Pancreas (tissue), 10 donors: ENCODE data around the gene GUCA2B. TPM values are rescaled to one million over a fixed set of nuclear protein-coding genes. Genes with fewer than 3 reads are reported as not detected.

ENCODE experiments used
- ATAC-seq, 4 donors: fragments of 200-7000 bp; cut with Tn5 transposase; one replicate each; pipeline versions ENCODE4 v1.8.0 to v1.9.1; 2020; ENCODE audit warnings: mild to moderate bottlenecking in 4 of 4, moderate library complexity in 4 of 4
- DNase-seq, 6 donors: peaks; one replicate each; pipeline ENCODE4 v3.0.0-alpha.2; 2020
- FAIRE-seq: peaks from 2 replicates; lab custom pipeline; 2012; peaks lifted over from hg19 to GRCh38; lab: Jason Lieb, UNC
- H3K27ac ChIP-seq, 4 donors: fragments of 200-600 bp; sonication (generic); 1 replicate in 3 of 4; 2 replicates in 1 of 4; pipeline versions ENCODE4 v1.5.0 to v1.8.0; 2020
- H3K27me3 ChIP-seq, 4 donors: fragments of 200-600 bp; one replicate each; pipeline ENCODE4 v1.8.0; 2021
- H3K36me3 ChIP-seq, 3 donors: fragments of 200-600 bp; sonication (generic) in 1 of 3; one replicate each; pipeline versions ENCODE4 v1.5.0 to v1.8.0; 2020 to 2021
- H3K4me1 ChIP-seq, 3 donors: fragments of 200-600 bp; one replicate each; pipeline ENCODE4 v1.8.0; 2021
- H3K4me3 ChIP-seq, 4 donors: fragments of 200-600 bp; sonication (generic) in 2 of 4; one replicate each; pipeline versions ENCODE4 v1.5.0 to v1.8.0; 2020 to 2021
- H3K9me3 ChIP-seq, 4 donors: fragments of 200-600 bp; one replicate each; pipeline ENCODE4 v1.8.0; 2021
- WGBS, 2 donors: extraction: QIAGEN DNeasy Blood & Tissue Kit; methylation state at CpG; one replicate each; pipeline ENCODE4 v1.1.7; 2013; 5-methylcytosine and 5-hydroxymethylcytosine counted together
- intact Hi-C, 3 donors: fragments of 100-400 bp; cut with DNase I; formaldehyde crosslinking; loops; one replicate each; pipeline versions ENCODE4 v1.11.1 to v1.14.2; 2022
- polyA plus RNA-seq, 2 donors: library from polyadenylated mRNA; stranded (reverse); fragments of 200-250 nt; gene quantifications; one replicate each; pipeline ENCODE4 v1.2.3, GENCODE V29; 2013
- total RNA-seq, 6 donors: library from RNA; stranded (reverse); fragmentation: NEBNext Ultra II Directional in 4 of 6; extraction: Animal tissue kit (Norgen Biotek cat#: 25700) in 4 of 6; gene quantifications; one replicate each; pipeline versions ENCODE4 v1.2.1 to v1.2.4, GENCODE V29; 2021 to 2023
- TF ChIP-seq, protein P1 (sequence below), 4 donors: fragments of 200-600 bp; sonication (generic) in 3 of 4; IDR thresholded peaks; one replicate each; pipeline versions ENCODE4 v1.5.0 to v1.8.0; 2021; ENCODE audit warnings: antibody characterized with exemption in 4 of 4
- donor health status: healthy with polysubstance abuse.
- donor health status: DM: no; HTN: no; CAD: no; lungs with moderate emphysema.
- donor health status: DM: no; HTN: no; CAD: no.
- donor health status: control.
- donor health status: control.
- donor health status: Bipolar disorder and iron deficiency.
- donor health status: DM: yes; HTN: yes; CAD: no.
- donor health status: DM: no; HTN: no; CAD: no.
- donor health status: DM: no; HTN: no; CAD: no.
- donor health status: DM: yes; HTN: yes; CAD: no.

GUCA2B gene
- total and polyA plus RNA-seq, 8 donors, result 0.37 to 1.4 (median 0.68) TPM; not detected in 3

DNA sequence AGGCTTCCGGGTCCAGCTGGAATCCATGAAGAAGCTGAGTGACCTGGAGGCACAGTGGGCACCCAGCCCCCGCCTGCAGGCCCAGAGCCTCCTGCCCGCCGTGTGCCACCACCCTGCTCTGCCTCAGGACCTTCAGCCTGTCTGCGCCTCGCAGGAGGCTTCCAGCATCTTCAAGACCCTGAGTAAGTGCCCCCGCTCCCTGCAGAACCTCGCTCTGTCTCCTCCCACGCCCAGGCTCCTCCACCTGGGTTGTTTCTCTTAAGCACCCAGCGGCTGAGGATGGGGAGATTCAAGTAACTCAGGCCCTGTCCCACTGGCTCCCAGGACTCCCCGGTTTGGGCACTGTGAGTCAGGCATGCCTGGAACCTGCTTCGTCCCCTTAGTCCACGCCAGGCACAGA, 1.5 kb downstream of the GUCA2B start:
- intact Hi-C loops, result no loop called here
- DNase-seq (no peak), ATAC-seq (no peak), FAIRE-seq (no peak)
- 91 to 93% methylated on average over 13 of the region's 13 CpGs for WGBS, 2 donors
- no peaks in the 10 kb centered on the region for H3K27me3 ChIP-seq
- TF ChIP-seq, protein P1, sequence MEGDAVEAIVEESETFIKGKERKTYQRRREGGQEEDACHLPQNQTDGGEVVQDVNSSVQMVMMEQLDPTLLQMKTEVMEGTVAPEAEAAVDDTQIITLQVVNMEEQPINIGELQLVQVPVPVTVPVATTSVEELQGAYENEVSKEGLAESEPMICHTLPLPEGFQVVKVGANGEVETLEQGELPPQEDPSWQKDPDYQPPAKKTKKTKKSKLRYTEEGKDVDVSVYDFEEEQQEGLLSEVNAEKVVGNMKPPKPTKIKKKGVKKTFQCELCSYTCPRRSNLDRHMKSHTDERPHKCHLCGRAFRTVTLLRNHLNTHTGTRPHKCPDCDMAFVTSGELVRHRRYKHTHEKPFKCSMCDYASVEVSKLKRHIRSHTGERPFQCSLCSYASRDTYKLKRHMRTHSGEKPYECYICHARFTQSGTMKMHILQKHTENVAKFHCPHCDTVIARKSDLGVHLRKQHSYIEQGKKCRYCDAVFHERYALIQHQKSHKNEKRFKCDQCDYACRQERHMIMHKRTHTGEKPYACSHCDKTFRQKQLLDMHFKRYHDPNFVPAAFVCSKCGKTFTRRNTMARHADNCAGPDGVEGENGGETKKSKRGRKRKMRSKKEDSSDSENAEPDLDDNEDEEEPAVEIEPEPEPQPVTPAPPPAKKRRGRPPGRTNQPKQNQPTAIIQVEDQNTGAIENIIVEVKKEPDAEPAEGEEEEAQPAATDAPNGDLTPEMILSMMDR (IDR thresholded peaks at IDR 0.05), result no peak
- H3K36me3 ChIP-seq, result no peaks in the 10 kb centered on the region
- no peak overlapping the region for H3K27ac ChIP-seq
- H3K9me3 ChIP-seq, result no peaks in the 10 kb centered on the region
- H3K4me1 ChIP-seq, result peaks cover 13 to 21% (median 13%) of the 10 kb centered on the region in 3 donors
- no peak overlapping the region for H3K4me3 ChIP-seq

DNA sequence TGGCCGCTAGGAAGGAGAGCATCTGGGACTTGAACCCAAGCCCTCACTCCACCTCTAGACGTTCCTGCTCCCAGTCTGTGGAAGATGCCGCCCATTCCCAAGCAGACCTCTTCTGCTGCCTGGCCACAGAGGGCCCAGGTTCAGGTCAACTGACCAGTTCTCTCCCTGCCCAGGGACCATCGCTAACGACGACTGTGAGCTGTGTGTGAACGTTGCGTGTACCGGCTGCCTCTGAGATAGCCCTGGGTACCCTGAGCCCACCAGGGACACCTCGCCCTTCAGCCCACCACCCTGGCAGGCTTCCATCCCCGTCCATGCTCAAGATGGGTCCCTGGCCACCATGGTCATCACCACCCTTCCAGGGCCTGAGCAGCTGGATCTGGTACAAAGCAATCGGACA, 2.2 kb downstream of the GUCA2B start:
- FAIRE-seq (no peak), DNase-seq (no peak), ATAC-seq (no peak)
- WGBS, 2 donors, result 87 to 88% methylated on average over 12 of the region's 12 CpGs
- Histone ChIP-seq H3K27me3 (no peaks in the 10 kb centered on the region), H3K4me3 (no peak overlapping the region), H3K9me3 (no peaks in the 10 kb centered on the region), H3K27ac (no peak overlapping the region), H3K36me3 (no peaks in the 10 kb centered on the region), H3K4me1 (peaks cover 13 to 21% (median 13%) of the 10 kb centered on the region in 3 donors)
- TF ChIP-seq, protein P1 (IDR thresholded peaks at IDR 0.05), result no peak
- intact Hi-C loops, result no loop called here

DNA sequence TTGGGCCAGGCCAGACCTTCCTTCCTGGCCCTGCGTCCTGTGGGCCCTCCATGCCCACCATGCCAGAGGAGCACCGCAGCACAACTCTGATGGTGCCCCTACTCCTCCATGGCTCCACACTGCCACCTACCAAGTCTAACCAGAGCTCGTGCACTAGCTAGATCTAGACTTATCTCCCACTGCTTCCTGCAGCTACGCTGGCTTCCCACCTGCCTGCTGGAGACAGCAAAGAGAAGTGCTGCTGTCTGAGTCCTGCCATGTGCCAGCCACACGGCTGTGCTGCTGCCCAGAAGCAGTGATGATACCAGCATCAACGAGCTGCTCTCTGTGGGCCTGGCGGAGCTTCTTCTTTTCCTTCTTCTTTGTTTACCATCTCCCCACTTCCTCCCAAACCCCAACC, 4.5 kb downstream of the GUCA2B start:
- Histone ChIP-seq H3K4me3 (no peak overlapping the region), H3K36me3 (no peaks in the 10 kb centered on the region), H3K27ac (no peak overlapping the region), H3K9me3 (no peaks in the 10 kb centered on the region), H3K4me1 (peaks cover 7 to 10% (median 9%) of the 10 kb centered on the region in 3 donors), H3K27me3 (no peaks in the 10 kb centered on the region)
- TF ChIP-seq, protein P1 (IDR thresholded peaks at IDR 0.05), result no peak
- no peak for FAIRE-seq
- intact Hi-C loops, result no loop called here
- 72 to 74% methylated on average over 7 of the region's 7 CpGs for WGBS, 2 donors
- DNase-seq, result no peak
- no peak for ATAC-seq

DNA sequence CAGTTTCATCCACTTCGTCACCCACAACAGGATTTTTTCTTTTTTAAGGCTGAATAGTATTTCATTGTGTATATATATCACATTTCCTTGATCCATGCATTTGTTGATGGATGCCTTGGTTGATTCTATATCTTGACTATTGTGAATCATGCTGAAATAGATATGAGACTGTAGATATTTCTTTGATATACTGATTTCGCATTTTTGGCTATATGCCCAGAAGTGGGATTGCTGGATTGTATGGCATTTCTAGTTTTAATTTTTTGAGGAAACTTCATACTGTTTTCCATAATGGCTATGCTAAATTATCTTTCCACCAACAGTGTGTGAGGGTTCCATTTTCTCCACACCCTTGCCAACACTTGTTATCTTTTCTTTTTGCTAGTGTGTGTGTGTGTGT, 5.0 kb downstream of the GUCA2B start:
- WGBS, 2 donors, result 52 to 63% methylated on average over 2 of the region's 2 CpGs
- no peaks in the 10 kb centered on the region for H3K9me3 ChIP-seq
- FAIRE-seq, result no peak
- no peak for DNase-seq
- peaks cover 2 to 4% (median 4%) of the 10 kb centered on the region in 3 donors for H3K4me1 ChIP-seq
- H3K36me3 ChIP-seq, result no peaks in the 10 kb centered on the region
- no peak overlapping the region for H3K27ac ChIP-seq
- TF ChIP-seq, protein P1 (IDR thresholded peaks at IDR 0.05), result no peak
- H3K4me3 ChIP-seq, result no peak overlapping the region
- ATAC-seq, result no peak
- intact Hi-C loops, result no loop called here
- no peaks in the 10 kb centered on the region for H3K27me3 ChIP-seq

DNA sequence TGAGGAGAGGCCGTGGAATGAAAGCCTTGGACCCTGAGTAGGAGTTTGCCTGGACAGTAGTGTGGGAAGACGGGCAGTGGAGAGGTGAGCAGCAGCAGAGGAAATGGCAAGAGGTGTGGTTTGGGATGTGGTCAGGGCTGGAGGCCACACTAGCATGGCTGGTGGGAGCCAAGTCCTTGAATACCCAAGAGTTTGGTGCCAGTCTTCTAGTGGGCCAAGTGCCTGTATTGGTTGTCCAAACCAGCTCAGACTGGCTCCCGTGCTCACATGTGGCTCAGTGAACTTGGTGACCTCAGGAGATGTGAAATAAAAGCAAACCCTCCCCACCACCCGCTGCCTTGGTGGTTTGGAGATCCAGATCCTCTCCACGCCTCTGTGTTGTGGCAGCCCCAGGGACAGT, 9.0 kb downstream of the GUCA2B start:
- intact Hi-C loops, result no loop called here
- TF ChIP-seq, protein P1 (IDR thresholded peaks at IDR 0.05), result no peak
- WGBS, 2 donors, result 87 to 90% methylated on average over 5 of the region's 5 CpGs
- no peak overlapping the region for H3K4me3 ChIP-seq
- no peaks in the 10 kb centered on the region for H3K36me3 ChIP-seq
- H3K27me3 ChIP-seq, result no peaks in the 10 kb centered on the region
- FAIRE-seq, result no peak
- H3K9me3 ChIP-seq, result no peaks in the 10 kb centered on the region
- no peak overlapping the region for H3K27ac ChIP-seq
- no peak for DNase-seq
- no peaks in the 10 kb centered on the region for H3K4me1 ChIP-seq
- ATAC-seq, result no peak
